Measurements from ENCODE around the gene PER2. TPM values are rescaled to one million over a fixed set of nuclear protein-coding genes. Genes with fewer than 3 reads are reported as not detected.
A peak's percentile ranks its signal among the peaks of the same experiment; 100 is the strongest.

PER2 gene, protein sequence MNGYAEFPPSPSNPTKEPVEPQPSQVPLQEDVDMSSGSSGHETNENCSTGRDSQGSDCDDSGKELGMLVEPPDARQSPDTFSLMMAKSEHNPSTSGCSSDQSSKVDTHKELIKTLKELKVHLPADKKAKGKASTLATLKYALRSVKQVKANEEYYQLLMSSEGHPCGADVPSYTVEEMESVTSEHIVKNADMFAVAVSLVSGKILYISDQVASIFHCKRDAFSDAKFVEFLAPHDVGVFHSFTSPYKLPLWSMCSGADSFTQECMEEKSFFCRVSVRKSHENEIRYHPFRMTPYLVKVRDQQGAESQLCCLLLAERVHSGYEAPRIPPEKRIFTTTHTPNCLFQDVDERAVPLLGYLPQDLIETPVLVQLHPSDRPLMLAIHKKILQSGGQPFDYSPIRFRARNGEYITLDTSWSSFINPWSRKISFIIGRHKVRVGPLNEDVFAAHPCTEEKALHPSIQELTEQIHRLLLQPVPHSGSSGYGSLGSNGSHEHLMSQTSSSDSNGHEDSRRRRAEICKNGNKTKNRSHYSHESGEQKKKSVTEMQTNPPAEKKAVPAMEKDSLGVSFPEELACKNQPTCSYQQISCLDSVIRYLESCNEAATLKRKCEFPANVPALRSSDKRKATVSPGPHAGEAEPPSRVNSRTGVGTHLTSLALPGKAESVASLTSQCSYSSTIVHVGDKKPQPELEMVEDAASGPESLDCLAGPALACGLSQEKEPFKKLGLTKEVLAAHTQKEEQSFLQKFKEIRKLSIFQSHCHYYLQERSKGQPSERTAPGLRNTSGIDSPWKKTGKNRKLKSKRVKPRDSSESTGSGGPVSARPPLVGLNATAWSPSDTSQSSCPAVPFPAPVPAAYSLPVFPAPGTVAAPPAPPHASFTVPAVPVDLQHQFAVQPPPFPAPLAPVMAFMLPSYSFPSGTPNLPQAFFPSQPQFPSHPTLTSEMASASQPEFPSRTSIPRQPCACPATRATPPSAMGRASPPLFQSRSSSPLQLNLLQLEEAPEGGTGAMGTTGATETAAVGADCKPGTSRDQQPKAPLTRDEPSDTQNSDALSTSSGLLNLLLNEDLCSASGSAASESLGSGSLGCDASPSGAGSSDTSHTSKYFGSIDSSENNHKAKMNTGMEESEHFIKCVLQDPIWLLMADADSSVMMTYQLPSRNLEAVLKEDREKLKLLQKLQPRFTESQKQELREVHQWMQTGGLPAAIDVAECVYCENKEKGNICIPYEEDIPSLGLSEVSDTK (N-terminal part only)
- total RNA-seq, result 1 to 10 TPM; 4.1 to 7.5 (median 6.7) TPM

DNA sequence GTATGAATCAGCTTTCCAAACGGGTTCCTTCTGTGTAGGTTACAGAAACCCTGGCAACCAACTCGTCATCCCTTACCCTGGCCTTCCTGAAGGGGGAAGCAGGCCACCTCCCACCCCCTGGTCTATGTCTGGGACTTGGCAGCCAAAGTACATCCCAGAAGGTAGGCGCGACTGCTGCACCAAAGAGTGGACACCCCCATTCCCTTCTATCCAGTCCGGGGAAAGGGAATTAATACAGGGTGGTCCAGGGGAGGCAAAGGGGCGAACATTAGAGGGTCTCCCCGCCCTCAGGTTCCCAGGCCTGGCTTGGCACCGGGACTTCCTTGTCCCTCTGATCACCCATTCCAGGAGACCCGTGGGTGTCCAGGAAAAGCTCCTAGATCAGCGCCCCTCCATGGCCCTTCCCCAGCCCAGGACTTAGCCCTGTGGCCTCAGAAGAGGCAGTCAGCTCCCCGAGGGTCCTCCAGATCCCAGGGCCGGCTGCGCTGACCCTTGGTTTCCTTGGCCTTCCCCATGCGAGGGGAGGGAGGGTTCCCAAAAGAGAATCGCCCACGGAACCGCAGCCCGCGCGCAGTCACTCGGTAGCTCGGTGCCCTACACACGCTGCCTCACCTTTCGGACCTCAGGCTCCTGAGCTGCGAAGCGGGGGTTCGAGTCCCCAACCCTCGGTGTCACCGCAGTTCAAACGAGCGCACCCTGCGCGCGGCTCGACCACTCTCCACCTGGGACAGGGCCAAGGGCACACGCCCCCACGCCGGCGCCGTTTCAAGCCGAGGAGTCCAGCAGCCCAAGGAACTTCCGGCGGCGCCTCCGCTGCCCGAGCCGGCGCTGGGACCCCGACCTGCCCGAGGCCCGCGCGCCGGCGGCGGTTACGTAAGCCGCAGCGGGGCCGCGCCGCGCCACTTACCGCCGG lies at the start of gene PER2:
Gene PER2, minus strand, starts transcription at position 874 of the 913 bp plus-strand sequence. CDS start 10,674 bp downstream, outside the sequence.
- peak; percentile 29 to 33 for ATAC-seq
- peaks cover 52 to 54% of the 10 kb centered on the region in 2 donors for H3K4me1 ChIP-seq
- in situ Hi-C loops (cut with MboI; ENCODE audit: low sequenced_read_pairs in 4 of 4), result no loop called here
- no peaks in the 10 kb centered on the region for H3K27me3 ChIP-seq
- no peaks in the 10 kb centered on the region for H3K9me3 ChIP-seq
- peak within 1 kb of the TSS; percentile 90 to 96 (median 92) for H3K27ac ChIP-seq
- TF ChIP-seq, protein P1, sequence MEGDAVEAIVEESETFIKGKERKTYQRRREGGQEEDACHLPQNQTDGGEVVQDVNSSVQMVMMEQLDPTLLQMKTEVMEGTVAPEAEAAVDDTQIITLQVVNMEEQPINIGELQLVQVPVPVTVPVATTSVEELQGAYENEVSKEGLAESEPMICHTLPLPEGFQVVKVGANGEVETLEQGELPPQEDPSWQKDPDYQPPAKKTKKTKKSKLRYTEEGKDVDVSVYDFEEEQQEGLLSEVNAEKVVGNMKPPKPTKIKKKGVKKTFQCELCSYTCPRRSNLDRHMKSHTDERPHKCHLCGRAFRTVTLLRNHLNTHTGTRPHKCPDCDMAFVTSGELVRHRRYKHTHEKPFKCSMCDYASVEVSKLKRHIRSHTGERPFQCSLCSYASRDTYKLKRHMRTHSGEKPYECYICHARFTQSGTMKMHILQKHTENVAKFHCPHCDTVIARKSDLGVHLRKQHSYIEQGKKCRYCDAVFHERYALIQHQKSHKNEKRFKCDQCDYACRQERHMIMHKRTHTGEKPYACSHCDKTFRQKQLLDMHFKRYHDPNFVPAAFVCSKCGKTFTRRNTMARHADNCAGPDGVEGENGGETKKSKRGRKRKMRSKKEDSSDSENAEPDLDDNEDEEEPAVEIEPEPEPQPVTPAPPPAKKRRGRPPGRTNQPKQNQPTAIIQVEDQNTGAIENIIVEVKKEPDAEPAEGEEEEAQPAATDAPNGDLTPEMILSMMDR (IDR thresholded peaks at IDR 0.05 in 4 of 5, conservative IDR thresholded peaks at IDR 0.05 in 1 of 5), result peak in 1 of 5 experiments; percentile 27
- TF ChIP-seq POLR2A (IDR thresholded peaks at IDR 0.05), result no peak
- peak within 1 kb of the TSS; percentile 71 to 92 (median 74) for H3K4me3 ChIP-seq
- intact Hi-C loops (cut with DNase I; ENCODE audit: low total_unique reads), result loop anchor here (2.0 kb wide), 3 partner anchors 45 to 145 kb away; partner anchors contain the start of gene ILKAP
- peak; percentile 31 to 59 for DNase-seq
- no peaks in the 10 kb centered on the region for H3K36me3 ChIP-seq

DNA sequence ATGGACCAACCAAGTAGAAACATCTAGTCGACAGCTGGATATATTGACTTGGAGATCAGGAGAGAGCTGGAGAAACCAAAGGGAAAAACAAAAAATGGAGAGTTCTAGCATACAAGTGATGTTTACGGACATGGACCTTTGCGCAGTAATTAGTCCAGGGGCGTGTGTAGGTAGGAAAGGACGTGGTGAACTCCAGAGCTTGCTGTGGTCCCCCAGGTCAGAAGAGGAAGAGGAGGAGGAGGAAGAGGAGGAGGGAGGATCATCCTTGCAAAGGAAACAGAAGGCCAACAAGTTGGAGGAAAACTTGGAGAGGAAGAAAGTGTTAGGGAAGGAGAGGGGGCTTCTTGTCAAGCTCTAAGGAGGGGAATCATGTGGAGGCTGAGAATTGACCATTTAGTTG lies 49.4 kb upstream of the PER2 start:
- Histone ChIP-seq H3K4me1 (peaks cover 14 to 19% of the 10 kb centered on the region in 2 donors), H3K27me3 (no peaks in the 10 kb centered on the region), H3K27ac (no peak overlapping the region), H3K4me3 (no peak overlapping the region), H3K9me3 (no peaks in the 10 kb centered on the region), H3K36me3 (peaks cover 0 to 12% of the 10 kb centered on the region in 2 donors)
- TF ChIP-seq POLR2A (IDR thresholded peaks at IDR 0.05), result no peak
- TF ChIP-seq, protein P1 (IDR thresholded peaks at IDR 0.05 in 4 of 5, conservative IDR thresholded peaks at IDR 0.05 in 1 of 5), result no peak
- in situ Hi-C loops (cut with MboI; ENCODE audit: low sequenced_read_pairs in 4 of 4), result no loop called here
- intact Hi-C loops (cut with DNase I; ENCODE audit: low total_unique reads), result loop anchor here (2.0 kb wide), 1 partner anchor 81 kb away; no protein-coding TSS in a partner anchor
- ATAC-seq (no peak), DNase-seq (no peak)

DNA sequence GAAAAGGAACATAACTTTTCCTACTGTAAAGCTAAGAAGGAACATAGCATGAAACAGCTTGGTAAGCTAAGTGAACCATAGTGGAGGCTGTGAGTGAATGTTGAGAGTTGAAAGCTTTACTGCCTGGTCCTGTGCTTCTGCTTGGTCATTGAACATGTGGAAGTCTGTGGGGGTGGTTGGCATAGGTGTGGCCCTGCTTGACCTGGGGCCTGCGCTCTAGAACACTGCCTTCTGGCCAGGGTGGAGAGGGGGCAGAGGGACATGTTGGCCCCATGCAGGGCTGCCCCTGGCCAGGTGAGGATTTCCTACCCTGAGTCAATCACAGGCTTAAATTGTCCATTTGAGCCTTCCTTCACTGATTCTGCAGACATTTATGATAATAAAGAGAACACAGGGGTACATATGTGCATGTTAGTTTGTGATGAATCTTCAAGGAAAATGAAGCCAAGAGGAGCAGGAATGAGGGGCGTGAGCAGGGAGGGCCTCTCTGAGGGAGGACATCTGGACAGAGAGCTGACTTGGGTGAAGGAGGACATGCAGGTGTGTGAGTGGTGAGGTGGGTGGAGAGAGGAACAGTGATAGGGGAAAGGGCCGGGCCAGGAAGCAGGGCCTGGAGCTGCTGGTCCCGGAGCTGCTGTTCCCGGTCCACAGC lies 48.5 kb upstream of the PER2 start:
- in situ Hi-C loops (cut with MboI; ENCODE audit: low sequenced_read_pairs in 4 of 4), result no loop called here

More for the DNA sequence above, 48.5 kb upstream of the PER2 start:
- ATAC-seq, result no peak
- no peak for DNase-seq
- peaks cover 0 to 12% of the 10 kb centered on the region in 2 donors for H3K36me3 ChIP-seq
- no peak for TF ChIP-seq POLR2A (IDR thresholded peaks at IDR 0.05)
- TF ChIP-seq, protein P1 (IDR thresholded peaks at IDR 0.05 in 4 of 5, conservative IDR thresholded peaks at IDR 0.05 in 1 of 5), result no peak
- no peak overlapping the region for H3K27ac ChIP-seq
- intact Hi-C loops (cut with DNase I; ENCODE audit: low total_unique reads), result no loop called here
- H3K9me3 ChIP-seq, result no peaks in the 10 kb centered on the region
- H3K27me3 ChIP-seq, result no peaks in the 10 kb centered on the region
- H3K4me1 ChIP-seq, result peaks cover 14 to 19% of the 10 kb centered on the region in 2 donors
- H3K4me3 ChIP-seq, result no peak overlapping the region

Measured in gastrocnemius medialis (tissue), 4 donors.